ENCODE data around the gene KIZ.
A peak's percentile ranks its signal among the peaks of the same experiment; 100 is the strongest.
"Not testable (repeated sequence)": the region's sequence is repeated elsewhere in the genome, so short reads cannot be mapped to it uniquely, and the experiment has no call there.

Gene KIZ

DNA sequence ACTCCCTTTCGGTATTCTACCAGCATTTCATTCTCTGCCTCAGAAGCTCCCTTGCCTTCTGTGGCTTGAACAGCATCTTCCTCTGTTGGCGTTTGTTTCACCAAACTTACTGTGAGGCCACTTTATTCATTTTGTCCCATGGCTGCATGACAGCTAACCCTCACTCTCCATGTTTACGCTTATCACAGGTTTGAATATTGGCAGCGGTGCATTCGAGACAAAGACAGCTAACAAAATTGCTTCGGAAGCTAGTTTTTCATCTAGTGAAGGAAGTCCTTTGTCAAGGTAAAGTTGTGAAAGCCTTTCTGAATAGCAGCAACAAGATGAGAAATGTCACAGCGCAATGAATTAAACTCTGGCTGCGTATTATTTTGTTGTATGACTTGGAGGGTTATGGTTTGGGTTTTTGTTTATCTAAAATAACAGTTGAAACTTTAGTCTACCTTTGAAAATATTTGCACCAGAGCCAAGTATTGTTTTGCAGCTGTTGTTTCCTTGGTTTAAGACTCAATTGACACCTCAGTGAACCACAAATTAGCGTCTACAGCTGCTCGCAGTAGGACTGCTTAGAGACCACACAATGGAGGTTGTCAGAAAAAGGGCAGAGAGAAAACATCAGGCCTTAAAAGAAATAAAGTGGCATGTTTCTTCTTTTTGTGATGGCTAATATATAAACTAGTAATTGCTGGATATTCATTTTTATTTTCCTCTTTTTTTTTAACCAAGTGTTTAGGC is 106.8 kb downstream of the KIZ start:
- DNase-seq, result no peak

DNA sequence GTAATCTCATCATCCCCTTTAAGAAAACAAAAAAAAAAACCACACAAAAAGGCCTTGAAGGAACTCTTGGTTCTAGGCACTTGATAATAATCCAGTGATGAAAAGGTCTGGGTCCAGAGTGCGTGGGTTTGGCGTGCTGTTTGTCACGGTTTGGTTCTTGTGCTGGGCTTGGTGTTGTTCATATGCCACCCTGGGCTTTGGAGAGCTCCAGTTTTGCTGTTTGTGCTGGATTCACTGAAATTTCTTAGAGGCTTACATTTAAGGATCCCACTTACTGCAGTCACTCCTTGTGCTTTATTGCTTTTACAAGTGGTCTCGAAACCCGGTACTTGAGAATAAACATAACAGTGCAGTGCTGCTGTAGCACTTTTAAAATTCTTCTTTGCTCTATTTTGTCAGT is 108.4 kb downstream of the KIZ start:
- DNase-seq, result no peak

DNA sequence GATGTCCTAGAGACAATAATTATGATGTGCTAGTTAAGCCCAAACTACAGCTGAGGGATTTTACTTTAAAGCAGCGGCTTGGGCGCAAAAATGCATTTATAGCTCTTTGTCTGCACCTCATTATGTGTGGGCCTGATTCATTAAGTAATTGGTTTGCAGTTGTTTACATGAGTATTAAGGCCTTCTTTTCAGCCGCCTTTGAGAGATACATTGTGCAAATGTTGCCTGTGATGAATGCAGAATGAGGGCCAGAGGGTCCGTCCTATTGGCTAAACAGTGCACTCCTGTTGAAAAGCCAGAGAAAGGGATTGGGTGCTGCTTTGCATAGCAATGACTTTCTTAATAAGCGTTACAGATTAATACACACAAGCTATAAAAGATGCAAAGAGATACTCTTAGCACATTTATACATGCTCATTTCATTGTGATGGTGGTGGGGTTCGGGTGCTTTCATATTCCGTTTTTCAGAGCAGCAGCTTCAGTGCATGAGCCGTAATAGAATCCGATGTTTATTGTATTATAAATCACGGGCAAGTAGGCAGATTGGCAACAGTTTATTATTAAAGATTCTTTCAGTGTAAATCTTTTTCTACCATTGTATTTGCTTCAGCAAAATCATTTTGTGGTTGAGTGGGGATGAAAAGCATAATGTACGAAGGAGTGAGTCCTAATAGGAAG is 109.1 kb downstream of the KIZ start:
- no peak for DNase-seq

DNA sequence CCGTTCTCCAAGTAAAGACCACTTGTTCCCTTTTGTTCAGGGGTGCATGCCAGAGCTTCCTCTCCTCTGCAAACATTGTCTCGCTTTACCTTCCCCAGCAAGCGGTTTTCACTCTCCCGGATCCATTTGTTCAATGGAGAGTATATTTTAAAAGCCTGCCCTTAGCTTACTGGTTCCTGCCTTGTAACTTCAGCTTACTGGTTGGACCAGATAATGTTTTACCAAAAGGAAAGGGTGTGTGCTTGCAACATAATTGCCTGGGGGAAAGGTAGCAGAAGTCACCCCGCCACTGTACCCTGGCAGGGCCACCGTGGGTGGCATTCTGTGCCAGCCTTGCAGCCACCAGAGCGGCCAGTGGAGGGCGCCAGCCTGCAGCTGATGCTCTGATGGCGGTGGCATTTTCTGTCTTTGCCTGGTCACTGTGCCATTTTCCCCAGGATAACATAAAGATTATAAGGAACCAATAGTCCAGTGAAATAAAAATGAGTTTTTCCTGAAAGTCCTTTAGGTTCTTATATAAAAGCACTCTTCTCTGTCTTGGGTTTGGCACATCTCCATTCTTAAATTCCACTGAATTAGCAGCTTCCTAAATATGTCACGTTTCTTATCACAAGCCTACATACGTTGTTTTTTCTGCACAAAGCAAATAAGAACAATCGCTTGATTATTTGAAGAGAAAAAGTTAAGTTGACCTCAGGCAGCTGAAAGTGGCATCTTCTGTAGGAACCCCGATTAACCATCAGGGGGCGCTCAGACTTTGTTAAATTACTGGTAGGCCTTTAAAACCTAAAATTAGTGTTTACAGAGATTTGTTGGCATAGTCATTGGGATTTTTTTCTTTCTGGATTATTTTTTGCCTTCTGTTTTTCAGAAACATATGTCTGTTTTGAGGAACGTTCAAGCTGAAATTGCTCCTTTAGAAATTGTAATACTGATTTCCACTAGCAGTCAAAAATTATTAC is 109.9 kb downstream of the KIZ start:
- DNase-seq, result peak; percentile 78

DNA sequence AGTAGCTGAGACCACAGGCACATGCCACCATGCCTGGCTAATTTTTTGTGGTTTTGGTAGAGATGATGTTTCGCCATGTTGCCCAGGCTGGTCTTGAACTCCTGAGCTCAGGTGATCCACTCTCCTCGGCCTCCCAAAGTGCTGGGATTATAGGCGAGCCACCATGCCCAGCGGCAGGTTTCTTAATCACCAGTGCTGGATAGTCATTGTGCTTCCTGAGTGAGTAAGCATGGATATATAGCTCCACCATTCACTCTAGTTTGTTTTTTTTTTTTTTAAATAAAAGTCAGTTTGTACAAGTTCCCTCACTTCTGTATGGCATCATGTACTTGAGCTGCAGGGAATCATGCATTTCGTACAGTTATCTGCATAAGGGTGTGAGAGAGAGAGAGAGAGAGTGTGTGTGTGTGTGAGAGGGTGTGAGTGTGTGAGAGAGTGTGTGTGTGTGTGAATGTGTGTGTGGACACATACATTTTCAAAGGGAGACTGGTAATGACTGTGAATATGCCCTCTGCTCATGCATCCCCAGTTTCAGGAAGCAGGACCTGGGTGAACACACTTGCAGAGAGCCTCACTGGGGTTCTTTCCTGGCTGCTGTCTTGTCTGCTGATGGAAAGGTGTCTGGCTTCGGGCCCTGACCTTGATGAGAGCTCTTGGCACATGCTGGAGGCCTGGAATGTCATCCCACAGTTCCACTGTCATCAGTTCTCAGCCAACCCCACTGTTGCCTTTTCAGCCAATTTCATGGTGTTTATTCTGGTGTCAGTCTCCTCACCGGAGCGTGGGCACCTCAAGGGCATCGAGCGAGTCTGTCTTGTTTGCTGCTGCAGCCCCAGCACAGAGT is 112.3 kb downstream of the KIZ start:
- no peak for DNase-seq

DNA sequence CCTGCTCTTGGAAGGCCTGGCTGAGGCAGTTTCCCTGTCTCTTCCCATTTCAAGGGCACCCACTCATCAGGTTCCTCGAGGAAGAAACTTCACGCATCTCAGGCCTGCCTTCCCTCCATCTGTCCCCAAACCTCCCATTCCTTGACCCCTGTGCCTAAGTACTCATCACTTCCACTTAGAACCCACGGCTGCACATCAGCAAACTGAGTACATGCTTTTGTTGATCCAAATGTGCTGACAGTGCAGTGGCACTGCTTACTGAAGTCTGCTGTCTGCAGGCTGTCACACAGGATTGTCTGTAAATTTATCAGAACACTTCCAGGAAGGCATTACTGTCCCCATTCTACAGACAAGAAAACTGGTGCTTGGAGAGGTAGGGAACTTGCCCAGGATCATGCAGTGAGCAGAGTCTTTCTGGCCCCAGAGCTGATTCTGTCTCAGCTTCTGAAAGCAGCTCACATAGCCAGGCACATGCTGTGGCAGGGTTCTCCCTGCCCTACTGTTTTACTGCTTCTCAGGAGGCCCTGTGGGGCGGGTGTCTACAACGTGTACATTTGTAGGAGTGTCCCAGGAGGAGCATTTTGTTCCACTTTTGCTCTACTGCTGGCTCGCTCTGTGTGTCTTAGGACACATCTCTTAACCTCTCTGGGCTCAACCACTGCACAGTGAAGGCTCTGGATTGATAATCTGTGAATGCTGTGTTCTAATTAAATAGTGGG is 113.1 kb downstream of the KIZ start:
- no peak for DNase-seq

DNA sequence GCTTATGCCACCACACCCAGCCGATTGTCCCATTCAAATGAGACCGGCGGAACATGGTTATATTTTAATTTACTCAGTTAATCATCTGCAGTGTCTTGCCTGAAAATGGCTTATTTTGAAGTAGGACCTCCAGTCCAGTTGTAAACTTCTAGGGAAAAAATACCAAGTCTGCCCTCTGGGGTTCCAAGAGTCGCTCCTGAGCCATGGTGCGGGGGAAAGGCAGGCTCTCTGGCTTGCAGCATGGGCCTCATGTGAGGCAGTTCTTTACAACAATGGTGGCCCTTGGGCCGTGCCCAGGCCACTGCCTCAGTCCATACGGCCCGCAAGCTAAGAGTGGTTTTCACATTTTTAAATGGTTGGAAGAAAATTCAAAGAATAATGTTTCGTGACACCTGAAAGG is 114.5 kb downstream of the KIZ start:
- no peak for DNase-seq

DNA sequence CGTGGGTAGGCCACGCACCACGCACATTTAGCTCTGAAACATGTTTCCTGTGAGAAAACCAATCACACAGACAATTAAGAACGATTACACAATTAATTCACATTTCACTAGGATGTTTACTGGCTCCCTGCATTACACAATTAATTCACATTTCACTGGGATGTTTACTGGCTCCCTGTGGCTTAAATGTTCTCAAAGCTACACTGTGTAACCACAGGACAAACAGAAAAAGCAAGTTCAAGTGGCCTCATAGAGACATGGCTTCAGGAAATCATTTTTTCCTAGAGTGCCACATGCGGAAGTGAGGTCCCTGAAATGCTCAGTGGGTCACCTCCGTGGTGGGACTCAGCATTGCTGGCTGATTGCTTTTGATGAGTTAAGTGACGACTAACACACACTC is 115.5 kb downstream of the KIZ start:
- no peak for DNase-seq

DNA sequence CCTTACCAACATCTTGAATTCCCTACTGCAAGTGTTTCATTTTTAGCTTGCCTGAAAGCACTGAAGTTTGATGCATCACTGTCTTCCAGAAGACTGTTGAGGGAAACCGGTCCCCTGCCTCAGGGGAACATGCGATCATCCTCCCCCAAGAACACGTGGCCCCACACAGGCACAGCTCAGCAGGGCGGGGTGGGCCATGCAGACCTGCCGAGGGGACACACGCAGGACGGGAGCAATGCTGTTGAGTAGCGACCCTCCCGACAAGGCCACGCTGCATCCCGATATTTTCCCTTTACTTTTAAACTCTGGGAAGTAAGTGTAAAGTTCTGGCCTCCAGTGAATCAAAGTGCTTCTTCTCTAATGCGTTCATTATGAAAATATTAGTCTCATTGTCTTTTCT is 117.9 kb downstream of the KIZ start:
- no peak for DNase-seq

DNA sequence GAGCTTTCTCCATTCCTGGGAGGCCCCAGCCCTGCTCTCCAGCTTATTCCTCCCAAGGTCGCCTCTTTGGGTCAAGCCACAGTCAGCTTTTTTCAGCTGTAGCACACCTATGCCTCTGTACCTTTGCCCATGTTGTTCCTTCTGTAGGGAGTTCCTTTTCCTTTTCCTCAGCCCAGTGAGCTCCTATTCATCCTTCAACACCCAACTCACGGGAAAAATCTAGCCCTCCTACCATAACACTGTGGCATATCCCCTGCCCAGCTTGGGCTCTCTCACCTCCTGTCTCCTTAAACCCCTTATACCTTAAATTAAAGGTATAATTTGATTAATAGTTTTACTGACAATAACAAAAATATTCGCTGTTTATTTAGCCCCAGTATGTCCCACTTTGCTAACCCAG is 118.9 kb downstream of the KIZ start:
- DNase-seq, result no peak

DNA sequence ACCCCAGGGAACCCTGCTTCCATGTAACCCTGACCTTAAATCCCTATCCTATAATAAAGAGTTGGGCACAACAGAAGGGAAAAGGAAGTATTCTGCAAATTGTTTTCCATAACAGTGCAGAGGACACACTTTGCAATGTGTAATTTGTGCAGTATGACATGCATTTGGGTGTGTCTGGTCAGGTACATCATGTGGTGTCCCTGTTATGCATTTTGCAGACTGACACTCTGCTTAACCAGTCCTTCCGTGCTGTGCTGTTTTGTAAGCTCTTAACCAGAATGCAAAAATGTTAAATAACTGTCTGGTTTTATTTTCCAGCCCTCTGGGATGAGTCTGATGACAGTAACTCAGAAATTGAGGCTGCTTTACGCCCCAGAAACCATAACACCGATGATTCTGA is 120.3 kb downstream of the KIZ start:
- DNase-seq, result no peak

DNA sequence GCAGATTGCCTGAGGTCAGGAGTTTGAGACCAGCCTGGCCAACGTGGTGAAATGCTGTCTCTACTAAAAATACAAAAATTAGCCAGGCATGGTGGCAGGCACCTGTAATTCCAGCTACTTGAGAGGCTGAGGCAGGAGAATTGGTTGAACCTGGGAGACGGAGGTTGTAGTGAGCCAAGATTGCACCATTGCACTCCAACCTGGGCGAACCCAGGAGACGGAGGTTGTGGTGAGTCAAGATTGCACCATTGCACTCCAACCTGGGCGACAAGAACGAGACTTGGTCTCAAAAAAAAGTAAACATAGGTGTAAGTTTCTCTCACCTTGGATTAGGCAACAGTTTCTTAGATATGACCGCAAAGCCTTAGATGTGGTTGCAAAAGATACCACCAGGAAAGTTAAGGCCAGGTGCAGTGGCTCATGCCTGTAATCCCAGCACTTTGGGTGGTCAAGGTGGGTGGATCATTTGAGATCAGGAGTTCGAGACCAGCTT is 121.8 kb downstream of the KIZ start:
- DNase-seq, result not testable (repeated sequence)

DNA sequence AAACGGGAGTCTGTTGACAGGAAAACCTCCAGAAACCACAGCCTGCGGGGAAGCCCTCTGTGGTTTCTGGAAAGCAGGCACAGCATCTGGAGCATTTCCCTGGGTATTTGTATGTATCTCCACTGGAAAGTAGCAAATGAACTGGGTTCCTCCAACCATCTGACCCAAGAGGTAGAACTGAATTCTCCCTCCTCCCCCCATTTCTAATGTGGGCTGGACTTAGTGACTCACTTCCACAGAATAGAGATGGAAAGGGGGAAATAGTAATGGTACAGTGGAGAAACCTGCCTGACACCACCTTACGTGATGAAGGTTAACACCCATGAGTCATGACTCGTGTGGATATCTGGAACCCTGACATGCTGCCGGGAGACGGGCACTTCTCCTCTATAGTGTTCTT is 125.4 kb downstream of the KIZ start:
- DNase-seq, result peak; percentile 69

DNA sequence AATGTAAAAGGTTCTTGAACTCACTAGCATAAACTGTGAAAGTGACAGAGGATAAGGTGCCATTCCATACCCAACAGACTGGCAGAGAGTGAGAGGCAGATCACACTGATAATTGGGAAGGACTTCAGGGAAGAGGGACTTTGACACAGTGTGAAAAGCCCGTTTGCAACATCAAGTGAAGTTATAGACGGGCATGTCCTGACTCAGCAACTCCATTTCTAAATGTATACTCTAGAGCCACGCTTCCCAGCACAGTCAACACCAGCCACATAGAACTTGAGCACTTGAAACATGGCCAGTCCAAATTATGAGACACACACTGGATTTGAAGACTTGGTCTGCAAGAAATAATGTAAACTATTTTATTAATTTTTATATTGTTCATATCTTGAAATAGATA is 131.3 kb downstream of the KIZ start:
- no peak for DNase-seq

DNA sequence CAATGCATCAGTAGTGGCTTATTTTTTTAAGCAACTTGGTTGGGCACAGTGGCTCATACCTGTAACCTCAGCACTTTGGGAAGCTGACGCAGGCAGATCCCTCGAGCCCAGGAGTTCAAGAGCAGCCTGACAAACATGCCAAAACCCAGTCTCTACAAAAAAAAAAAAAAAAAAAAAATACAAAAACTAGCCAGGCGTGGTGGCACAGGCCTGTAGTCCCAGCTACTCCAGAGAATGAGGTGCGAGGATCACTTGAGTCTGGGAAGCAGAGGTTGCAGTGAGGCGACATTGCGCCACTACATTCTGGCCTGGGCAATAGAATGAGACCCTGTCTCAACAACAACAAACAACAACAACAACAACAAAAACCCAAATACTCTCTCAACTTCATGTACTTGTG is 132.5 kb downstream of the KIZ start:
- no peak for DNase-seq

DNA sequence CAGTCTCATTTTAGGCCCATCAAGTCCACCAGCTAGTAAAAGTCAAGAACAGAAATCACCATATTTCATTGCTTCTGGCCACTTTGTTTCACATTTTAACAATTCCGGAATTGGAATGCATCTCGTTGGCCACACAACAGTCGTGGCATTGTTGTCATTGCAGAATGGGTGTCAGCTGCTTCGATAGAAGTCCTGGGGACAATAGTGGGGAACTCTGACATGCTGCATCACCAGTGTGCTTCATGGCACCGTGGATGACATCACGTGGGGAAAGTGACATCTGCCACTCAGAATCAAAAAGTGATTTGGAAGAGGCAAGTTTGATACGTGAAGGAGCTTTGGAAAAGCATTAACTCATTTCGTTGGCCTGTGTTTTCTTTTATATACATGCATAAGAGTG is 133.5 kb downstream of the KIZ start:
- no peak for DNase-seq

DNA sequence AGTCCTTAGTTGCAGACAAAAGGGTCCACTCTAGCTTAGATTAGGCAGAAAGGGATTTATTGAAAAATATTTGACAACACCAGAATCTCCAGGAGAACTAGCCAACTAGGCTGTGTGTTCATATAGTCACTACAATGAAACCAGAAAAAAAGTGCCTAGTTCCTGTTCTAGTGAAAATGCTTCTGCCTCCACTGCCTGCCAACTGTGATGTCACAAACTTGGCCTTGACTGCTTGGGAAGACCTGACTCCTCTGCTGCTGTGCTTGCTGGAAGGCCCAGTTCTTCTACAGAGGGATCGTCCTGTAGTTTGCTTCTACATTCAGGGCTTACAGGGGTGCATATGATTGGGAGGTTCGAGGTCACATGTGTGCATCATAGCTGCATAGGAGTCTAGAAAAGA is 136.9 kb downstream of the KIZ start:
- no peak for DNase-seq

DNA sequence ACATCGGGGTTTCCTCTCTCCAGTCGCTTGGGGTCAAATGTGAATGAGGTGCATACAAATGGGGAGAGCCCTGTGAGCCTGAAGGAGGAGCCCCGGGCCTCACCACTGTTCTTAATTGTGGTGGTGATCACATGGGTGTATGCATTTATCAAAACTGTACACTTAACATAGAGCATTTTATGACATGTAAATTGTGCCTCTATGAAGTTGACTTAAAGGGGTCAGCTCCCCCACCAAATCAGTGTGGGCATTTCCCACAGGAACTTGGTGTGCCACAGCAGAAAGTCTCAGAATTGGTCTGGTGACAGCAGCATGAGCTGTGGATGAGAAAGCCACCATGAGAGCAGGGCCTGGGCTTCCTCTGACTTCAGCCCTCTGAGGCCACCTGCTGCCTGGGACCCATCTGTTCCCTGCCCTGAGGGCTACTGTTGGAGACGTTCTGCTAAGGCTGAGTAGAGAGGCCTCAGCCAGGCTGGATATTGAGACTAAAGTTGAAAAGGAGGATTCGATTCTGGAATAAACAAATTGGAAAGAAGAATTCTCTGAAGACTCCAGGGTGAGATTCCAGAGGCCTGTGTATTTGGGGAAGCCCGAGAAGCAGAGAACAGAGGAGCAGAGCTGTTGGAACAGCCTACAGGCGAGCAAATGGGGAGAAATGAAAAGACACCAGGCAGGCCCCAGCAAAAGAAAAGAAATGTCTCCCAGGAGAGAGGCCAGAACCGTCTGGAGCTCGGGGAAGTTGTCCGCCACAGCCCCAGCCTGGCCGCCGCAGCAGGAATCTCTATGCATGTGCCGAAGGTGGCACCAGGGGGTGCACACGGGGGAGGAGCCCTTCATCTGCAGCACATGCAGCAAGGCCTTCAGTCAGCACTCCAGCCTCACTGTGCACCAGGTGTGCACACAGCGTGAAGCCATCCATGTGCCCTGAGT is 139.6 kb downstream of the KIZ start:
- no peak for DNase-seq

DNA sequence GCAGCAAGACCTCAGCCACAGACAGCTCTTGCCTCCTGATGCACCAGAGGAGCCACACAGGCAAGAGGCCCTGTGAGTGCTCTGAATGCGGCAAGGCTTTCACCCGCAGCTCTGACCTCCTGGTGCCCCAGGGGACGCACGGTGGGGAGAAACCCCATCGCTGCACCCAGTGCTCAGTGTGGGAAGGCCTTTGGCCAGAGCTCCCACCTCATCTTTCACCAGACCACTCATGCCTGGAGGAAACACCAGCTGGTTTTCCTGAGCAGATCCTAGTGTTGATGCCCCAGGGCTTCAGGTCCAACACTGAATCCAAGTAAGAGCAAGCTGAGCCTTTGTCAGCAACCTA is 140.3 kb downstream of the KIZ start:
- no peak for DNase-seq

DNA sequence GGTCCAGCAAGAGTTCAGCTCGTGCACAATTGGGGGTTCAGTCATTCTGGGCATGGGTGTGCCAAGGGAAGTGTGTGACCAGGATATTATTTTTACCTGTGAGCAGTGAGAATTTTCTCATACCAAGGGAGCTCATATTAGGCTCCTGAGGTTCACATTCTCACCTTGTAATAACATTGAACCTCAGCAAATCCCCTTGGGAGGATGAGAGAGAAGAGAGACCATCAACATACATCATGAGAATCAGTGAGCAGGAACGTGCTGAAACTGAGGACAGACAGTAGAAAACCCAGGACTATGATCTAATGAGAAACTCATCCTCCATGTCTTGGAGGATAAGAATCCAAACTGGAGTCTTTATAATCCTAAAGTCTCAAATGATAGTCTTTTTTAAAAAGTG is 143.9 kb downstream of the KIZ start:
- DNase-seq, result no peak

DNA sequence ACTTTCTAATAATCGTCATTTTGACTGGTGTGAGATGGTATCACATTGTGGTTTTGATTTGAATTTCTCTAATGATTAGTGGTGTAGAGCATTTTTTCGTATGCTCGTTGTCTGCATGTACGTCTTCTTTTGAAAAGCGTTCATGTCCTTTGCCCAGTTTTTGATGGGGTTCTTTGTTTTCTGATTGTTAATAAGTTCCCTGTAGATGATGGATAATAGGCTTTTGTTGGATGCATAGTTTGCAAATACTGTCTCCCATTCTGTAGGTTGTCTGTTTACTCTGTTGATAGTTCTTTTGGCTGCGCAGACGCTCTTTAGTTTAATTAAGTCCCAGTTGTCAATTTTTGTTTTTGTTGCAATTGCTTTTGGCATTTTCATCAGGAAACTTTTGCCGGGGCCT is 144.9 kb downstream of the KIZ start:
- no peak for DNase-seq
